HG02678 (cell line): ENCODE data around the gene AGAP9.
"Not testable (repeated sequence)": the region's sequence is repeated elsewhere in the genome, so short reads cannot be mapped to it uniquely, and the experiment has no call there.

Source experiments
- ATAC-seq: cut with Tn5 transposase; IDR thresholded peaks from one replicate; pipeline ENCODE4 v1.9.1; 2021; ENCODE audit warnings: mild to moderate bottlenecking, moderate library complexity; ENCODE audit not compliant: unreplicated experiment

Gene AGAP9

DNA sequence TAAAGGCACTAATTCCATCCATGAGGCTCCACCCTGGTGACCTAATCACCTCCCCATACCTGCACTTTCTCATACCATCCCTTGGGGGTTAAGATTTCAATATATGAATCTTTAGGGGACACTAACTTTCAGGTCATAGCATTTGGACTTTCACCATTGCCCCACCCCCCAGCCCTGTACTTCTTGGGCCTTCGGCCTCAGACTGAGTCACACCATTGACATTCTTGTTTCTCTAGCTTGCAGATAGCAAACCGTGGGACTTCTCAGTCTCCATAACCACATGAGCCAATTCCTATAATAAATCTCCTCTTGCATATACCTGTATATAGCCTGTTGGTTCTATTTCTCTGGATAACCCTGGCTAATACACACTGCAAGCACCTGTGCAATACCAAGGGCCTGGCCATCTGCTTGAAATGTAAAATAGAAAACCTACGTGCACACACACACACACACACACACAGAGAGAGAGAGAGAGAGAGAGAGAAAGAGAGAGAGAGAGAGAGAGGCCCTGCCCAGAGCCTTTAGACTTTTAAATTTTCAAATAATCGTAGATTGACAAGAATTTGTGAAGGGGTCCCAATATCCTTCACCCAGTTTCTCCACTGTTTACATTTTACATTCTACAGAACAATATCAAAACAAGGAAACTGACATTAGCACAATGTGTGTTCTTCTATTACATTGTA, 64.8 kb downstream of the AGAP9 start:
- ATAC-seq, result no peak

GRCh38 chr10:47457826-47458225, 65.6 kb downstream of the AGAP9 start:
- no peak for ATAC-seq

DNA sequence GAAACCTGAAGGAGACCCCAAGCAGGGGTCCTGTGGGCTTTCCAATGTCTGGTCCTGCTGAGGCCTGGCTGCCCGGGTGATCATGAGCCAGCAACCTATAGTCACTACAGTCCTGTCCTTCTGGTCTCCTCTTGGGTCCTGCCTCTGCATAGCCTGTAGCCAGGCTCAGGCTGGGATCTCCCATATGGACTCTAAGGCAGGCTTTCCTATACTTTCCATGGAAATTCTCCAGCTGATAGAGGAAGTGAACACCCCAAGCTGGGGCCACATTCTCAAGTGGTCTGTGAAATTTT, 66.0 kb downstream of the AGAP9 start:
- no peak for ATAC-seq

- no peak for ATAC-seq
Observed at GRCh38 chr10:47456794-47457527, 66.5 kb downstream of the AGAP9 start.

GRCh38 chr10:47456079-47456785, 67.2 kb downstream of the AGAP9 start:
- ATAC-seq, result no peak

DNA sequence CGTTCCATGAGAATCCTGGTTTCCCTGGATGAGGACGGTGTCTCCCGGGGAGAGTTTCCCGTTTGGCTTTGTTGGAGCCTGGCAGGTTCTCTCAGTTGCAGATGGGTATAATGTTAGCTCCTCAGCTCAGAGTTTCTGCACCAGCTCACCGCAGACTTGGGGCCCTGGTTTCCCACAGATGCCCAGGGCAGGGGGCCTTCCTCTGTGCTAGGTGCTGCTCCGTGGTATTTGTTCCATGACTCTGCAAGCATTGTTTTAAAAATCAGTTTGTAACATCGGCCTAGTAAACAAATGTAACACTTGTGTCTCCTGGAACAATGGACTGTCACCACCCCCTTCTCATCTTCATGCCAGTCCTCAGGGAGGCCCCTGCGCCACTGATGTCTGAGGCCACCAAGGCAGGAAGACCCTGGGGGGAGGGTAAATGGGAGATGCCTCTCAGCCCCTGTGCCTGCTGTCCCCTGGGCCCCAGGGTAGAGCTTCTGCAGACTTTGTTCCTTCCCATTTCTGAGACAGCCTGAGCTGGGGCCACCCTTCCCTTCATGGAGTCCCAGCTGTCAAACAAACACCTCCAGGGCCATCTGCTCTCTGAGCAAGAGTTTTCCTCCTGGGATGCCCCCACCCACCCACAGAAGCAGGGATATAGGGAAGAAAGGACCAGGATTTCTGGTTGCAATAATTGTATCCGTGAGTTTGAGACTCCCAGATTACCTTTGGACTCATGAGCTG, 67.9 kb downstream of the AGAP9 start:
- ATAC-seq, result not testable (repeated sequence)

DNA sequence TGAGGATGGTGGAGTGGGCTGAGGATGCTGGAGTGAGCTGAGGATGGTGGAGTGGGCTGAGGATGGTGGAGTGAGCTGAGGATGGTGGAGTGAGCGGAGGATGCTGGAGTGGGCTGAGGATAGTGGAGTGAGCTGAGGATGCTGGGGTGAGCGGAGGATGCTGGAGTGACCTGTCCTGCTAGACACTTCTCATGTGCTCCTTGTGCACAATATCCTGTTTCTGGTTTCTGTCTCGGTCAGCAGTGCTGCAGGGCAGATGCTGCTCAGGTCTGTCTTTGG, 68.7 kb downstream of the AGAP9 start:
- no peak for ATAC-seq

GRCh38 chr10:47454008-47454779, 69.2 kb downstream of the AGAP9 start:
- ATAC-seq, result no peak

DNA sequence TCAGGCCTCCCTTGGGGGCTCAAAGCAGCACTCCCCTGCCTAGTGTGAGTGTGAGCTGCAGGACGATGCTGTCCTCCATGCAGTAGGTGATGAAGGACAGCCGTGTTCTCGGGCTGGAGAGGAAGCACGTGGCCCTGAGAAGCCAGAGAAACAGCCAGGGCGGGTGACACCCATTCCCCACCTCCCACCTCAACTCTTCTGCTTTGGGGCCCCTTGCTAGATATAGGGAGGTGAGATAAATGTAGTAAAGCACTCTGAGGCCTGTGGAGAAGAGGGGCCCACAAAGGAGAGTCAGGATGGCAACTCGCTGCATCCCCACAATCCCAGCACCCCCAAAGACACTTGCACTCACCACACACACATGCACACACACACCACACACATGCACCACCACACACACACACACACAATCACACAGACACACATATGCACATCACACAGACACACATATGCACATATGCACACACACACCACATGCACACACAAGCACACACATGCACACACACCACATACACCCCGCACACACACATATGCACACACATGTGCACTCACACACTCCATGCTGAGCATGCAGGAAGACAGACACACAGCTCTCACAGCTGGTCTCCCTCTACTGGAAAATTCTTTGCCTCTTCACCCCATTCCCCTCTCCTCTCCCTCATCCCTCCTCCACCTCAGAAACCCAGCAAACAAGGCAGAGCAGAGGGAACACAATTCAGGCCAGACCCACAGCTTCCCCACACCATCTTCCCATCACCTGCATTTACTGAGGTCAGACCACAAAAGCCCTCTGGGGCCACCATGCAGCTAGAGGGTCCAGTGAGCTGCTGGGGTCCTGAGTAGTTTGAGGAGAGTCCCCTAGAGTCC, 70.1 kb downstream of the AGAP9 start:
- ATAC-seq, result no peak

DNA sequence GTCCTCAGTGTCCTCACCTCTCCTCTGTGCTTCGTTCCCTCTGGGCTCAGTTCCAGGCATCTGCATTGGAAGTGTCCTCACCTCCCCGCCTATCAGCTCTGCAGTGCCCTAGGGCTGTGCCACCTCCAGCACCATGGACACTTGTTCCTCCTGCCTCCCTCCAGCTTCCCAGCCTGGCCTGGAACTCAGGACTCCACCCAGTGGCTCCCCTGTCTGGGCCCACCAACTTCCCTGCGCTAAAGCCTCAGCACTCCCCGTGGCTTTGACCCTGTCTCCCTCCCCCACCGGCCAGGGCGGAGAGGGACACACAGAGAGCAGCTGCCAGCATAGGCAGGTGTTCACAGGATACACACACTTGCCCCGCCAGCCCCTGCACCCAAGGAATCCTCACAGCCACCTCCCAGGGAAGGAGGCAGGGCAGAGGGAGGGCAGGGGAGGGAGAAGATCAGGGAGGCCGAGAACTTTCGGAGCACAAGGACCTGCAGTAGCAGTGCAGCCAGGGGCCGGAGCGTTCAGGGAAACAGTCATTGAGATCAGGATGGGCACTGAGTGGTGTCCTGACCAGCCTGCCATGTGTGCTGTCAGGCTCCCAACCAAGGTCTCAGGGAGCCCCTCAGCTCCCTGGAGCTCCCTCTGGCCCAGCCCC, 70.8 kb downstream of the AGAP9 start:
- no peak for ATAC-seq

- ATAC-seq, result no peak
Observed at GRCh38 chr10:47451998-47452494, 71.4 kb downstream of the AGAP9 start.
